H1 (cell line): Measurements from ENCODE around the gene SPAG17. TPM values are rescaled to one million over a fixed set of nuclear protein-coding genes. Genes with fewer than 3 reads are reported as not detected.

Experiments used
- CTCF ChIA-PET: fragments of 300-600 bp; sonication (Branson Sonifier 250); formaldehyde crosslinking; loops from one replicate; lab custom pipeline; 2021; ENCODE audit not compliant: partially characterized antibody; lab: Charles Lee
- POLR2A ChIA-PET: fragments of 300-600 bp; sonication (Branson Sonifier 250); formaldehyde crosslinking; loops from one replicate; lab custom pipeline; 2021; ENCODE audit warnings: inconsistent platforms; ENCODE audit not compliant: partially characterized antibody; lab: Charles Lee
- DNase-seq, 2 experiments: peaks; one replicate each; pipeline versions ENCODE4 v3.0.0 to v3.0.0-alpha.2; 2010 to 2022; ENCODE audit warnings: low spot score in 2 of 2, low read depth in 1 of 2, mixed read lengths in 1 of 2
- FAIRE-seq: peaks from 2 replicates; lab custom pipeline; 2011; peaks lifted over from hg19 to GRCh38; lab: Jason Lieb, UNC
- H2AFZ ChIP-seq: 2 replicates; pipeline ENCODE4 v1.8.1; 2012; ENCODE audit warnings: low read length, inconsistent platforms
- H2AK5ac ChIP-seq: 2 replicates; pipeline ENCODE4 v1.6.1; 2013; ENCODE audit warnings: low read depth, low read length
- H2BK120ac ChIP-seq: replicated peaks from 2 replicates; pipeline ENCODE3; 2013; ENCODE audit warnings: low read depth, low read length, inconsistent platforms
- H2BK12ac ChIP-seq: 2 replicates; pipeline ENCODE4 v1.6.1; 2013; ENCODE audit warnings: low read depth, low read length
- H2BK15ac ChIP-seq: 2 replicates; pipeline ENCODE4 v1.6.1; 2013; ENCODE audit warnings: low read length
- H2BK20ac ChIP-seq: 2 replicates; pipeline ENCODE4 v1.6.1; 2013; ENCODE audit warnings: low read length
- H2BK5ac ChIP-seq: 2 replicates; pipeline ENCODE4 v1.6.1; 2013; ENCODE audit warnings: low read depth, low read length
- H3K14ac ChIP-seq: 2 replicates; pipeline ENCODE4 v1.6.1; 2013; ENCODE audit warnings: inconsistent platforms; ENCODE audit not compliant: insufficient read length
- H3K18ac ChIP-seq: 2 replicates; pipeline ENCODE4 v1.6.1; 2013; ENCODE audit warnings: low read length; ENCODE audit errors: extremely low read depth
- H3K23ac ChIP-seq: 2 replicates; pipeline ENCODE4 v1.6.1; 2013; ENCODE audit warnings: inconsistent platforms; ENCODE audit not compliant: insufficient read length
- H3K23me2 ChIP-seq: 2 replicates; pipeline ENCODE4 v1.6.1; 2013; ENCODE audit warnings: low read depth, low read length
- H3K27ac ChIP-seq: 2 replicates; pipeline ENCODE4 v1.6.1; 2011; ENCODE audit warnings: low read depth, low read length, inconsistent platforms
- H3K27me3 ChIP-seq, 4 experiments: replicated peaks in 1 of 4; 1 replicate in 1 of 4; 2 replicates in 3 of 4; pipeline versions ENCODE4 v1.6.1 to v1.8.1; 2011 to 2013; ENCODE audit warnings: low read length in 3 of 4, mild to moderate bottlenecking in 3 of 4, inconsistent platforms in 2 of 4, mixed read lengths in 2 of 4, moderate library complexity in 1 of 4; ENCODE audit not compliant: control insufficient read depth in 3 of 4, insufficient read depth in 3 of 4; ENCODE audit errors: extremely low read depth in 1 of 4
- H3K36me3 ChIP-seq, 4 experiments: 2 replicates each; pipeline versions ENCODE4 v1.6.1 to v1.8.1; 2011 to 2013; ENCODE audit warnings: mild to moderate bottlenecking in 4 of 4, low read length in 3 of 4, moderate library complexity in 2 of 4, control low read depth in 1 of 4, inconsistent platforms in 1 of 4; ENCODE audit not compliant: insufficient read depth in 4 of 4, control insufficient read depth in 2 of 4
- H3K4ac ChIP-seq: replicated peaks from 2 replicates; pipeline ENCODE3; 2013; ENCODE audit warnings: low read length, low read depth, mixed read lengths, inconsistent platforms; ENCODE audit not compliant: insufficient read length
- H3K4me1 ChIP-seq, 4 experiments: replicated peaks in 1 of 4; 1 replicate in 1 of 4; 2 replicates in 3 of 4; pipeline versions ENCODE4 v1.6.1 to v1.8.1; 2011 to 2013; ENCODE audit warnings: low read length in 3 of 4, inconsistent platforms in 2 of 4, mixed read lengths in 1 of 4; ENCODE audit not compliant: insufficient read depth in 4 of 4, control insufficient read depth in 3 of 4
- H3K4me2 ChIP-seq, 2 experiments: 2 replicates each; pipeline versions ENCODE4 v1.6.1 to v1.8.1; 2011 to 2013; ENCODE audit warnings: low read depth in 2 of 2, low read length in 2 of 2, control low read depth in 1 of 2, inconsistent platforms in 1 of 2, mild to moderate bottlenecking in 1 of 2; ENCODE audit not compliant: insufficient read depth in 1 of 2
- H3K4me3 ChIP-seq, 4 experiments: fragments of 200-600, 300-600 bp in 1 of 4; sonication (generic), shearing (Covaris generic), sonication (Bioruptor Twin) in 1 of 4; 2 replicates each; pipeline versions ENCODE4 v1.5.1 to v1.8.1; 2011 to 2016; ENCODE audit warnings: low read length in 4 of 4, low read depth in 3 of 4, control low read depth in 2 of 4, inconsistent platforms in 2 of 4, mild to moderate bottlenecking in 2 of 4, mixed read lengths in 1 of 4, moderate library complexity in 1 of 4; ENCODE audit not compliant: insufficient read depth in 2 of 4; ENCODE audit errors: extremely low read depth in 1 of 4
- H3K56ac ChIP-seq: replicated peaks from 2 replicates; pipeline ENCODE3; 2013; ENCODE audit warnings: low read depth, mild to moderate bottlenecking, mixed read lengths, low read length, inconsistent platforms; ENCODE audit not compliant: insufficient read length
- H3K79me1 ChIP-seq: 2 replicates; pipeline ENCODE4 v1.6.1; 2013; ENCODE audit warnings: low read depth, low read length, control low read depth
- H3K79me2 ChIP-seq, 2 experiments: 2 replicates each; pipeline versions ENCODE4 v1.6.1 to v1.8.1; 2012 to 2013; ENCODE audit warnings: low read length in 2 of 2, mild to moderate bottlenecking in 2 of 2, inconsistent platforms in 1 of 2; ENCODE audit not compliant: insufficient read depth in 2 of 2, control insufficient read depth in 1 of 2
- H3K9ac ChIP-seq, 4 experiments: replicated peaks in 1 of 4; 1 replicate in 1 of 4; 2 replicates in 3 of 4; pipeline versions ENCODE4 v1.6.1 to v1.8.1; 2011 to 2013; ENCODE audit warnings: low read depth in 3 of 4, low read length in 3 of 4, control low read depth in 2 of 4, mild to moderate bottlenecking in 2 of 4, moderate library complexity in 2 of 4, inconsistent platforms in 1 of 4; ENCODE audit errors: extremely low read depth in 1 of 4
- H3K9me3 ChIP-seq, 2 experiments: 2 replicates each; pipeline versions ENCODE4 v1.6.1 to v1.8.1; 2012 to 2013; ENCODE audit warnings: mild to moderate bottlenecking in 2 of 2, moderate library complexity in 2 of 2, control low read depth in 1 of 2, inconsistent platforms in 1 of 2, low read depth in 1 of 2, low read length in 1 of 2, mixed read lengths in 1 of 2; ENCODE audit not compliant: insufficient read depth in 2 of 2
- H4K20me1 ChIP-seq, 2 experiments: replicated peaks in 1 of 2; 2 replicates each; pipeline versions ENCODE3 to v1.8.1; 2011 to 2013; ENCODE audit warnings: inconsistent platforms in 2 of 2, low read length in 2 of 2, mild to moderate bottlenecking in 1 of 2; ENCODE audit not compliant: insufficient read depth in 2 of 2, control insufficient read depth in 1 of 2
- H4K5ac ChIP-seq: 2 replicates; pipeline ENCODE4 v1.6.1; 2013; ENCODE audit warnings: low read length, low read depth, mixed read lengths, inconsistent platforms; ENCODE audit not compliant: insufficient read length
- H4K8ac ChIP-seq: 2 replicates; pipeline ENCODE4 v1.8.0; 2013; ENCODE audit warnings: mild to moderate bottlenecking, moderate library complexity, low read length, inconsistent platforms; ENCODE audit not compliant: insufficient read depth; ENCODE audit errors: extremely low read depth
- H4K91ac ChIP-seq: replicated peaks from 2 replicates; pipeline ENCODE3; 2013; ENCODE audit warnings: low read length, mixed read lengths, inconsistent platforms; ENCODE audit not compliant: insufficient read length
- ASH2L ChIP-seq: fragments of 200-600, 300-600 bp; sonication (generic); IDR thresholded peaks from one replicate; pipeline ENCODE4 v1.7.1; 2017; ENCODE audit warnings: low read length
- BACH1 ChIP-seq: IDR thresholded peaks from 2 replicates; pipeline ENCODE4 v1.6.1; 2012; ENCODE audit warnings: low read length, improper control_type of control experiment
- BCL11A ChIP-seq, 2 experiments: IDR thresholded peaks; one replicate each; pipeline ENCODE4 v1.6.1; 2011; ENCODE audit warnings: low read depth in 2 of 2, low read length in 2 of 2, mild to moderate bottlenecking in 2 of 2
- CREB1 ChIP-seq: IDR thresholded peaks from 2 replicates; pipeline ENCODE4 v1.6.1; 2012; ENCODE audit warnings: inconsistent platforms
- EGR1 ChIP-seq: IDR thresholded peaks from 2 replicates; pipeline ENCODE4 v1.6.1; 2011; ENCODE audit warnings: low read depth, low read length, borderline replicate concordance
- GABPA ChIP-seq: IDR thresholded peaks from 2 replicates; pipeline ENCODE4 v1.6.1; 2011; ENCODE audit warnings: mild to moderate bottlenecking, low read length, moderate library complexity, borderline replicate concordance; ENCODE audit not compliant: insufficient read depth
- WGBS, 2 experiments: shearing (Covaris generic) in 1 of 2; methylation state at CpG; one replicate each; pipeline versions ENCODE4 v1.1.6 to v1.1.7; 2013 to 2015; ENCODE audit warnings: low lambda C conversion rate in 2 of 2, mixed read lengths in 2 of 2, inconsistent platforms in 1 of 2, low coverage in 1 of 2, missing lambda C conversion rate in 1 of 2; ENCODE audit not compliant: insufficient replicate concordance in 2 of 2, insufficient coverage in 1 of 2, insufficient read length in 1 of 2; ENCODE audit errors: extremely low coverage in 1 of 2, missing lambda C conversion rate in 1 of 2; 5-methylcytosine and 5-hydroxymethylcytosine counted together
- polyA plus RNA-seq, 7 experiments: library from polyadenylated mRNA; depleted of rRNA in 3 of 7; stranded (reverse) in 5 of 7; unstranded in 2 of 7; fragments of >200 nt in 5 of 7; fragments of 200-250 nt in 2 of 7; gene quantifications; 1 replicate in 5 of 7; 2 replicates in 1 of 7; 4 replicates in 1 of 7; pipeline versions ENCODE4 v1.2.1 to v1.2.3, GENCODE V29; 2011 to 2013; ENCODE audit warnings: missing spikeins in 2 of 7, mixed read lengths in 2 of 7
- total RNA-seq: library from RNA; stranded (reverse); fragmentation: NEBNext Ultra II Directional; extraction: Animal tissue kit (Norgen Biotek cat#: 25700); gene quantifications from 2 replicates; pipeline ENCODE4 v1.2.1, GENCODE V29; 2021
- TF ChIP-seq, protein P1 (sequence below): IDR thresholded peaks from 2 replicates; pipeline ENCODE4 v1.6.1; 2012; ENCODE audit warnings: inconsistent platforms

Gene SPAG17
- total and polyA plus RNA-seq, 2 of the 8 experiments (the other 6 are each of a cell fraction or from before 2014, with no cell fraction given), result 0.56 to 0.62 TPM

GRCh38 chr1:118118873-118119463 is 66.1 kb downstream of the SPAG17 start:
- no peak overlapping the region for H3K4me2 ChIP-seq
- H3K18ac ChIP-seq, result no peak overlapping the region
- no peak for DNase-seq
- no peak overlapping the region for H3K23ac ChIP-seq
- H3K23me2 ChIP-seq, result no peaks in the 10 kb centered on the region
- no peak overlapping the region for H3K14ac ChIP-seq
- no peak overlapping the region for H2AFZ ChIP-seq
- CTCF ChIA-PET, result interaction anchor here (1.1 kb wide), 1 partner anchor 18 kb away, joined by 3 read pairs; no protein-coding TSS in a partner anchor
- H3K4me3 ChIP-seq, result no peak overlapping the region
- no peak overlapping the region for H2BK120ac ChIP-seq
- POLR2A ChIA-PET, result no interaction called here
- no peak overlapping the region for H2BK5ac ChIP-seq
- H4K20me1 ChIP-seq, result no peaks in the 10 kb centered on the region
- H2BK15ac ChIP-seq, result no peak overlapping the region
- H3K79me2 ChIP-seq, result no peaks in the 10 kb centered on the region
- no peak overlapping the region for H3K27ac ChIP-seq
- no peaks in the 10 kb centered on the region for H3K4me1 ChIP-seq
- TF ChIP-seq EGR1, result no peak
- no peak for TF ChIP-seq BCL11A (IDR thresholded peaks at IDR 0.05; ENCODE audit: low read depth in 2 of 2, low read length in 2 of 2)
- TF ChIP-seq ASH2L, result no peak
- TF ChIP-seq, protein P1, sequence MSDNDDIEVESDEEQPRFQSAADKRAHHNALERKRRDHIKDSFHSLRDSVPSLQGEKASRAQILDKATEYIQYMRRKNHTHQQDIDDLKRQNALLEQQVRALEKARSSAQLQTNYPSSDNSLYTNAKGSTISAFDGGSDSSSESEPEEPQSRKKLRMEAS, result no peak
- TF ChIP-seq BACH1, result no peak
- TF ChIP-seq CREB1, result no peak
- no peak for TF ChIP-seq GABPA
- no peak for FAIRE-seq
- no peak overlapping the region for H4K8ac ChIP-seq
- H3K36me3 ChIP-seq, result no peaks in the 10 kb centered on the region
- H2BK12ac ChIP-seq, result no peak overlapping the region
- H3K4ac ChIP-seq, result no peak overlapping the region
- no peak overlapping the region for H2AK5ac ChIP-seq
- no peak overlapping the region for H3K9ac ChIP-seq
- H4K5ac ChIP-seq, result no peak overlapping the region
- 82% methylated on average over 2 of the region's 2 CpGs; no CpG with 5 or more reads in 1 of the 2 experiments for WGBS, 2 experiments
- no peaks in the 10 kb centered on the region for H3K27me3 ChIP-seq
- H2BK20ac ChIP-seq, result no peak overlapping the region
- H3K56ac ChIP-seq, result no peak overlapping the region
- no peaks in the 10 kb centered on the region for H3K9me3 ChIP-seq
- no peaks in the 10 kb centered on the region for H3K79me1 ChIP-seq
- H4K91ac ChIP-seq, result no peak overlapping the region
